ENCODE measurements around the gene ERC2. TPM values are rescaled to one million over a fixed set of nuclear protein-coding genes. Genes with fewer than 3 reads are reported as not detected.
A peak's percentile ranks its signal among the peaks of the same experiment; 100 is the strongest.

Gene ERC2
- polyA plus RNA-seq, 3 donors: not detected

DNA sequence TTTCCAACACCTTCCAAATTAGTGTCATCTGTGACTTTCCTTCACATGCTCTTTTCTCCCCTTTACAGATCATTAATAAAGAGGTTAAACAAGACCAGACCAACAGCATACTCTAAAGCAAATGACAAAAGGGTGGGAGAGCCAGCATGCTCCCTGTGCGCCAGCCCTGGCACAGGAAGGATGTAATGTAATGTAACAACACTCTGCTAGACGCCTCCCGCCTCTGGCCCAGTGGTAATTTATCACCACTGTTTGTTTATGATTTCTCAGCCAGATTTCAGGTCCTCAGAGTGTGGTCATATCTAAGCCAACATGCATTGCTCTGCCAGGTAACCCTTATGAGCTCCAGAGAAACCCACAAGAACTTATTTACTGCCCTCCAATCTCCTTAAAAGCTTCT is 791.6 kb downstream of the ERC2 start:
- H2AFZ ChIP-seq (ENCODE audit: insufficient read depth, low read depth, low read length, poor library complexity, severe bottlenecking): no peak overlapping the region
- intact Hi-C loops (cut with micrococcal nuclease): no loop called here

DNA sequence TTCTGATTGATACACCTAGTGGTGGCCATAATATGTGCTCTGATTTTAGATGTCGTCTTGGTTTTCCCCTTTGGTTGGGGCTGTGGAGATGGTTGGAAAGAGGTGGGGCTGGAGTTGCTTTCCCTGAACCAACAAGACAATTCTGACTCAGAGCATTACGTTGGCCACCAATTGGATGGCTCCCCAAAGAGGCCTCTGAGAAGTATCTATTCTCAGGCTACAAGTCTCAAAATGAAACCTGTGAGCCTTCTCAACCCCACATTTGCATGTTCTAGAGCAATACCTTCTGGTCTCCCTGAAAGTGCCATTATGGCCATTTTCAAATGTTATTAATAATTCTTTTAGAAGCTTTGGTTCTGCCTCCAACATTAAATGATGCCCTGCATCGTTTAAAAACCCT is 792.8 kb downstream of the ERC2 start:
- H3K4me1 ChIP-seq (ENCODE audit: control insufficient read depth in 1 of 2, insufficient read depth in 2 of 2, low read length in 2 of 2): no peaks in the 10 kb centered on the region
- peaks cover 2 to 9% (median 5%) of the 10 kb centered on the region in 3 donors for H3K27me3 Mint-ChIP-seq (ENCODE audit: low read depth in 3 of 3)
- no peaks in the 10 kb centered on the region for H3K79me2 ChIP-seq (ENCODE audit: insufficient read depth, low read length)
- H3K9me3 Mint-ChIP-seq: peaks cover 0 to 7% (median 1%) of the 10 kb centered on the region in 7 donors
- H3K27ac Mint-ChIP-seq: peak overlapping the region in 1 of 7 donors; percentile 69
- DNase-seq: no peak
- no peak overlapping the region for H3K4me3 ChIP-seq (replicated peaks in 1 of 3; ENCODE audit: low read depth in 2 of 3, low read length in 3 of 3)
- no peak overlapping the region for H3K9ac ChIP-seq (ENCODE audit: insufficient read depth, low read length, poor library complexity, severe bottlenecking)
- no peak overlapping the region for H3K4me2 ChIP-seq (replicated peaks; ENCODE audit: extremely low read depth, low read length, poor library complexity, severe bottlenecking)
- H3K27ac ChIP-seq (ENCODE audit: low read depth in 1 of 2, low read length in 2 of 2): no peak overlapping the region
- no peak overlapping the region for H3K4me3 Mint-ChIP-seq
- WGBS (ENCODE audit: insufficient coverage): 100% methylated on average over 1 of the region's 3 CpGs
- TF ChIP-seq, protein P1, sequence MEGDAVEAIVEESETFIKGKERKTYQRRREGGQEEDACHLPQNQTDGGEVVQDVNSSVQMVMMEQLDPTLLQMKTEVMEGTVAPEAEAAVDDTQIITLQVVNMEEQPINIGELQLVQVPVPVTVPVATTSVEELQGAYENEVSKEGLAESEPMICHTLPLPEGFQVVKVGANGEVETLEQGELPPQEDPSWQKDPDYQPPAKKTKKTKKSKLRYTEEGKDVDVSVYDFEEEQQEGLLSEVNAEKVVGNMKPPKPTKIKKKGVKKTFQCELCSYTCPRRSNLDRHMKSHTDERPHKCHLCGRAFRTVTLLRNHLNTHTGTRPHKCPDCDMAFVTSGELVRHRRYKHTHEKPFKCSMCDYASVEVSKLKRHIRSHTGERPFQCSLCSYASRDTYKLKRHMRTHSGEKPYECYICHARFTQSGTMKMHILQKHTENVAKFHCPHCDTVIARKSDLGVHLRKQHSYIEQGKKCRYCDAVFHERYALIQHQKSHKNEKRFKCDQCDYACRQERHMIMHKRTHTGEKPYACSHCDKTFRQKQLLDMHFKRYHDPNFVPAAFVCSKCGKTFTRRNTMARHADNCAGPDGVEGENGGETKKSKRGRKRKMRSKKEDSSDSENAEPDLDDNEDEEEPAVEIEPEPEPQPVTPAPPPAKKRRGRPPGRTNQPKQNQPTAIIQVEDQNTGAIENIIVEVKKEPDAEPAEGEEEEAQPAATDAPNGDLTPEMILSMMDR (IDR thresholded peaks at IDR 0.05): no peak
- no peaks in the 10 kb centered on the region for H4K20me1 ChIP-seq (ENCODE audit: insufficient read depth, low read length)
- H3K36me3 Mint-ChIP-seq: no peaks in the 10 kb centered on the region
- H3K9me3 ChIP-seq (replicated peaks in 1 of 2; ENCODE audit: control insufficient read depth in 1 of 2, insufficient read depth in 1 of 2, low read length in 2 of 2): no peaks in the 10 kb centered on the region
- H2AFZ ChIP-seq (ENCODE audit: insufficient read depth, low read depth, low read length, poor library complexity, severe bottlenecking): no peak overlapping the region
- intact Hi-C loops (cut with micrococcal nuclease): no loop called here
- no peaks in the 10 kb centered on the region for H3K36me3 ChIP-seq (replicated peaks in 1 of 2; ENCODE audit: control insufficient read depth in 1 of 2, insufficient read depth in 2 of 2, low read length in 2 of 2)
- no peaks in the 10 kb centered on the region for H3K27me3 ChIP-seq (ENCODE audit: control insufficient read depth in 2 of 2, insufficient read depth in 2 of 2, low read length in 2 of 2)
- no peaks in the 10 kb centered on the region for H3K4me1 Mint-ChIP-seq

More for the DNA sequence above, 791.6 kb downstream of the ERC2 start:
- Histone ChIP-seq H3K27me3 (ENCODE audit: control insufficient read depth in 2 of 2, insufficient read depth in 2 of 2, low read length in 2 of 2) (no peaks in the 10 kb centered on the region), H3K9ac (ENCODE audit: insufficient read depth, low read length, poor library complexity, severe bottlenecking) (no peak overlapping the region), H3K36me3 (replicated peaks in 1 of 2; ENCODE audit: control insufficient read depth in 1 of 2, insufficient read depth in 2 of 2, low read length in 2 of 2) (no peaks in the 10 kb centered on the region), H4K20me1 (ENCODE audit: insufficient read depth, low read length) (no peaks in the 10 kb centered on the region), H3K79me2 (ENCODE audit: insufficient read depth, low read length) (no peaks in the 10 kb centered on the region), H3K4me1 (ENCODE audit: control insufficient read depth in 1 of 2, insufficient read depth in 2 of 2, low read length in 2 of 2) (no peaks in the 10 kb centered on the region), H3K27ac (ENCODE audit: low read depth in 1 of 2, low read length in 2 of 2) (no peak overlapping the region), H3K4me3 (replicated peaks in 1 of 3; ENCODE audit: low read depth in 2 of 3, low read length in 3 of 3) (no peak overlapping the region), H3K9me3 (replicated peaks in 1 of 2; ENCODE audit: control insufficient read depth in 1 of 2, insufficient read depth in 1 of 2, low read length in 2 of 2) (no peaks in the 10 kb centered on the region), H3K4me2 (replicated peaks; ENCODE audit: extremely low read depth, low read length, poor library complexity, severe bottlenecking) (no peak overlapping the region)
- Mint-ChIP-seq H3K4me1 (no peaks in the 10 kb centered on the region), H3K27ac (peak overlapping the region in 1 of 7 donors; percentile 61), H3K36me3 (no peaks in the 10 kb centered on the region), H3K4me3 (no peak overlapping the region), H3K9me3 (peaks cover 0 to 11% (median 1%) of the 10 kb centered on the region in 7 donors), H3K27me3 (ENCODE audit: low read depth in 3 of 3) (peaks cover 2 to 9% (median 5%) of the 10 kb centered on the region in 3 donors)
- TF ChIP-seq, protein P1 (IDR thresholded peaks at IDR 0.05): no peak
- DNase-seq: no peak
- WGBS (ENCODE audit: insufficient coverage): 83% methylated on average over 1 of the region's 3 CpGs

Measured in CD14-positive monocyte (primary cell).